Subcutaneous adipose tissue (tissue), 4 donors: ENCODE data around the gene ARL10. TPM values are rescaled to one million over a fixed set of nuclear protein-coding genes. Genes with fewer than 3 reads are reported as not detected.

Experiments used
- CTCF ChIP-seq: fragments of 450-650 bp; IDR thresholded peaks from one replicate; pipeline ENCODE4 v1.5.1; 2016; ENCODE audit warnings: low read depth, mild to moderate bottlenecking, control low read depth, antibody characterized with exemption, moderate library complexity
- total RNA-seq, 4 donors: library from RNA; depleted of rRNA; stranded (reverse); fragments of >200 nt; gene quantifications; one replicate each; pipeline ENCODE4 v1.1.0, GENCODE V29; 2016

The ARL10 gene
- total RNA-seq = 10 to 100 TPM in 1 of 4 donors, 1 to 10 TPM in 3; 4.4 to 12.6 (median 5.7) TPM

GRCh38 chr5:176365351-176366231, at the start of gene ARL10:
TSS of gene ARL10 (plus strand) at chr5:176365487. CDS start at chr5:176365564, 77 bp downstream.
- no peak for TF ChIP-seq CTCF

- TF ChIP-seq CTCF = no peak
Observed at GRCh38 chr5:176317534-176318374, 47.5 kb upstream of the ARL10 start.

GRCh38 chr5:176319827-176320554, 45.3 kb upstream of the ARL10 start:
- no peak for TF ChIP-seq CTCF

GRCh38 chr5:176320577-176320976, 44.7 kb upstream of the ARL10 start:
- TF ChIP-seq CTCF = no peak

- no peak for TF ChIP-seq CTCF
Observed at GRCh38 chr5:176334031-176334770, 31.1 kb upstream of the ARL10 start.

- no peak for TF ChIP-seq CTCF
Observed at GRCh38 chr5:176337913-176338312, 27.4 kb upstream of the ARL10 start.
